Measurements from ENCODE around the gene KIF22.
"Not testable (repeated sequence)": the region's sequence is repeated elsewhere in the genome, so short reads cannot be mapped to it uniquely, and the experiment has no call there.

- TF ChIP-seq EZH2phosphoT487, CTCF (IDR thresholded peaks at IDR 0.05; ENCODE audit: low read length): not testable (repeated sequence)
Observed at GRCh38 chr16:29757086-29757485, 33.5 kb upstream of the KIF22 start.

Data from MM.1S (cell line).